K562 (cell line): ENCODE data around the gene ARHGAP18. TPM values are rescaled to one million over a fixed set of nuclear protein-coding genes. Genes with fewer than 3 reads are reported as not detected.

ENCODE experiments used
- ATAC-seq: fragments of 200-7000 bp; cut with Tn5 transposase; 3 replicates; pipeline ENCODE4 v1.9.1; 2020; ENCODE audit warnings: moderate library complexity
- BruUV-seq: library from RNA; stranded (reverse); fragments of 400-500 nt; replicated peaks from 2 replicates; lab custom pipeline; 2021; lab: Mats Ljungman, UMichigan
- CTCF ChIA-PET: fragments of 300-600 bp; formaldehyde crosslinking; extraction: SDS; loops from one replicate; lab custom pipeline; 2021; ENCODE audit warnings: low intra/inter-chr PET ratio; lab: Yijun Ruan, JAX
- POLR2A ChIA-PET: fragments of 300-600, 350-650 bp; sonication (Branson Sonifier 250); formaldehyde crosslinking; extraction: SDS; loops from one replicate; lab custom pipeline; 2021; ENCODE audit warnings: antibody characterized with exemption, inconsistent platforms; lab: Yijun Ruan, JAX
- DNase-seq, 4 experiments: peaks; one replicate each; pipeline versions ENCODE4 v3.0.0 to v3.0.0-alpha.2; 2011 to 2018; ENCODE audit warnings: low spot score in 3 of 4, mixed read lengths in 3 of 4; ENCODE audit errors: extremely low read depth in 1 of 4
- FAIRE-seq: peaks from 2 replicates; lab custom pipeline; 2011; peaks lifted over from hg19 to GRCh38; lab: Jason Lieb, UNC
- H2AFZ ChIP-seq: 2 replicates; pipeline ENCODE4 v1.6.0; 2011; ENCODE audit warnings: low read depth, low read length, control low read depth, inconsistent platforms
- H3K27ac ChIP-seq: fragments of 200-600 bp; 3 replicates; pipeline ENCODE4 v1.8.0; 2011; ENCODE audit warnings: low read depth, mild to moderate bottlenecking, control low read depth, inconsistent platforms, low read length, moderate library complexity, mixed read lengths; ENCODE audit errors: extremely low read depth
- H3K27me3 ChIP-seq, 2 experiments: fragments of 300-600 bp in 1 of 2; 2 replicates in 1 of 2; 3 replicates in 1 of 2; pipeline versions ENCODE4 v1.6.0 to v1.8.0; 2011; ENCODE audit warnings: inconsistent platforms in 2 of 2, low read length in 2 of 2, mild to moderate bottlenecking in 1 of 2, mixed read lengths in 1 of 2, moderate library complexity in 1 of 2; ENCODE audit not compliant: control insufficient read depth in 2 of 2, insufficient read depth in 2 of 2
- H3K36me3 ChIP-seq: fragments of 300-600 bp; 3 replicates; pipeline ENCODE4 v1.8.0; 2011; ENCODE audit warnings: mild to moderate bottlenecking, low read length, inconsistent platforms; ENCODE audit not compliant: control insufficient read depth, insufficient read depth
- H3K4me1 ChIP-seq, 2 experiments: fragments of 200-600 bp in 1 of 2; replicated peaks in 1 of 2; 2 replicates in 1 of 2; 3 replicates in 1 of 2; pipeline versions ENCODE4 v1.5.1 to v1.8.0; 2011; ENCODE audit warnings: inconsistent platforms in 2 of 2, low read length in 2 of 2, mild to moderate bottlenecking in 1 of 2, mixed read lengths in 1 of 2, moderate library complexity in 1 of 2; ENCODE audit not compliant: control insufficient read depth in 2 of 2, insufficient read depth in 2 of 2
- H3K4me2 ChIP-seq: 2 replicates; pipeline ENCODE4 v1.6.1; 2011; ENCODE audit warnings: low read length, control low read depth, inconsistent platforms, mixed read lengths; ENCODE audit not compliant: insufficient read depth
- H3K4me3 ChIP-seq: fragments of 200-600 bp; sonication (generic), shearing (Covaris generic); 2 replicates; pipeline ENCODE4 v1.5.1; 2016; ENCODE audit warnings: control low read depth, inconsistent platforms
- H3K79me2 ChIP-seq: fragments of 200-600 bp; 3 replicates; pipeline ENCODE4 v1.8.0; 2011; ENCODE audit warnings: low read length, inconsistent platforms; ENCODE audit not compliant: control insufficient read depth, insufficient read depth
- H3K9ac ChIP-seq, 2 experiments: 2 replicates each; pipeline versions ENCODE4 v1.6.0 to v1.6.1; 2011; ENCODE audit warnings: low read depth in 2 of 2, low read length in 2 of 2, control low read depth in 1 of 2, inconsistent platforms in 1 of 2, mild to moderate bottlenecking in 1 of 2, mixed read lengths in 1 of 2; ENCODE audit not compliant: insufficient read depth in 1 of 2
- H3K9me1 ChIP-seq: one replicate; pipeline ENCODE4 v1.6.0; 2011; ENCODE audit warnings: inconsistent platforms, mild to moderate bottlenecking, low read length, moderate library complexity; ENCODE audit not compliant: control insufficient read depth, insufficient read depth
- H3K9me3 ChIP-seq: replicated peaks from 2 replicates; pipeline ENCODE4 v1.5.1; 2011; ENCODE audit warnings: low read depth, low read length, inconsistent platforms; ENCODE audit not compliant: control insufficient read depth, insufficient read depth
- H4K20me1 ChIP-seq: replicated peaks from 2 replicates; pipeline ENCODE4 v1.6.1; 2011; ENCODE audit warnings: low read length, inconsistent platforms, mixed read lengths; ENCODE audit not compliant: control insufficient read depth, insufficient read depth
- BMI1 ChIP-seq: fragments of 150-350 bp; IDR thresholded peaks from 2 replicates; pipeline ENCODE4 v1.6.1; 2014; ENCODE audit warnings: low read length
- CREM ChIP-seq: IDR thresholded peaks from 2 replicates; pipeline ENCODE4 v1.6.1; 2014; ENCODE audit warnings: antibody characterized with exemption, low read depth
- HMBOX1 ChIP-seq: sonication (generic); IDR thresholded peaks from 2 replicates; pipeline ENCODE4 v1.6.1; 2016
- HSF4 ChIP-seq: fragments of 250-450 bp; sonication (Bioruptor Pico); IDR thresholded peaks from 2 replicates; pipeline ENCODE4 v2.1.2; 2022; ENCODE audit warnings: mild to moderate bottlenecking, moderate library complexity, borderline replicate concordance
- JUND ChIP-seq, 2 experiments: IDR thresholded peaks; 2 replicates in 1 of 2; 3 replicates in 1 of 2; pipeline ENCODE4 v1.6.1; 2011; ENCODE audit warnings: borderline replicate concordance in 2 of 2, low read depth in 2 of 2, low read length in 2 of 2, improper control_type of control experiment in 1 of 2, missing biosample characterization in 1 of 2, missing genetic modification characterization in 1 of 2, missing genetic modification reagents in 1 of 2
- NONO ChIP-seq, 2 experiments: fragments of 200-400 bp in 1 of 2; fragments of 450-650 bp in 1 of 2; formaldehyde crosslinking in 1 of 2; IDR thresholded peaks; 2 replicates each; pipeline ENCODE4 v1.6.1; 2017; ENCODE audit warnings: low read depth in 2 of 2, mild to moderate bottlenecking in 2 of 2, moderate library complexity in 2 of 2, low read length in 1 of 2
- PRPF4 ChIP-seq: fragments of 200-400 bp; formaldehyde crosslinking; IDR thresholded peaks from one replicate; pipeline ENCODE4 v1.6.1; 2017; ENCODE audit warnings: low read length, low read depth, mild to moderate bottlenecking; ENCODE audit not compliant: insufficient read depth, poor library complexity, severe bottlenecking
- RNF219 ChIP-seq: fragments of 250-450 bp; sonication (Bioruptor Pico); IDR thresholded peaks from 2 replicates; pipeline ENCODE4 v1.5.0; 2022; ENCODE audit warnings: mild to moderate bottlenecking
- ZKSCAN3 ChIP-seq: fragments of 250-450 bp; sonication (Bioruptor Pico); IDR thresholded peaks from 2 replicates; pipeline ENCODE4 v1.4.0; 2020
- WGBS: fragments of 100-300 bp; shearing (Covaris generic); methylation state at CpG from one replicate; pipeline ENCODE4 v1.1.6; 2016; ENCODE audit warnings: low coverage, mixed read lengths; ENCODE audit not compliant: insufficient coverage; ENCODE audit errors: missing lambda C conversion rate; 5-methylcytosine and 5-hydroxymethylcytosine counted together
- in situ Hi-C: fragments of 300-500 bp; cut with MboI; formaldehyde crosslinking; loops from 4 replicates; pipeline ENCODE4 v1.15.0; 2018; ENCODE audit warnings: inconsistent platforms, mixed read lengths
- intact Hi-C: fragments of 100-400 bp; cut with micrococcal nuclease; formaldehyde crosslinking; loops from 2 replicates; pipeline ENCODE4 v1.14.2; 2022
- polyA plus RNA-seq, 8 experiments: library from polyadenylated mRNA; depleted of rRNA in 4 of 8; stranded (reverse) in 5 of 8; unstranded in 3 of 8; fragments of >200 nt; fragmentation: Nextera tagmentation in 2 of 8; fragmentation: Illumina TruSeq in 1 of 8; extraction: Ambion mirVana in 2 of 8; extraction: Trizol in 1 of 8; gene quantifications; 2 replicates each; pipeline versions ENCODE4 v1.2.1 to v1.2.3, GENCODE V29; 2011 to 2014; ENCODE audit warnings: inconsistent platforms in 1 of 8, missing spikeins in 1 of 8
- total RNA-seq, 7 experiments: library from RNA; depleted of rRNA in 6 of 7; stranded (reverse); fragments of >200 nt in 6 of 7; fragmentation: Illumina TruSeq in 2 of 7; extraction: Trizol in 2 of 7; gene quantifications; 2 replicates each; pipeline versions ENCODE4 v1.2.1 to v1.2.3, GENCODE V29; 2011 to 2021; ENCODE audit warnings: low replicate concordance in 1 of 7

The ARHGAP18 gene
- total and polyA plus RNA-seq, 9 of the 15 experiments (the other 6 are each of a cell fraction or from before 2014, with no cell fraction given), result 13.3 to 29.7 (median 21.1) TPM

GRCh38 chr6:129632172-129632613 lies 77.8 kb downstream of the ARHGAP18 start:
- POLR2A ChIA-PET, result interaction anchor here (1.2 kb wide), 1 partner anchor 22 kb away, joined by 3 read pairs; no protein-coding TSS in a partner anchor
- ATAC-seq (no peak), DNase-seq (no peak), FAIRE-seq (no peak)
- CTCF ChIA-PET, result interaction anchor here (0.6 kb wide), 1 partner anchor 131 kb away, joined by 3 read pairs; no protein-coding TSS in a partner anchor
- no peaks in the 10 kb centered on the region for H3K4me1 ChIP-seq
- BruUV-seq, result no TSS peak
- H3K4me2 ChIP-seq, result no peak overlapping the region
- no peaks in the 10 kb centered on the region for H3K9me3 ChIP-seq
- no peak overlapping the region for H3K27ac ChIP-seq
- H3K27me3 ChIP-seq, result no peaks in the 10 kb centered on the region
- in situ Hi-C loops, result no loop called here
- intact Hi-C loops, result no loop called here
- H3K9me1 ChIP-seq, result no peaks in the 10 kb centered on the region
- no peak overlapping the region for H3K9ac ChIP-seq
- H2AFZ ChIP-seq, result no peak overlapping the region
- no peaks in the 10 kb centered on the region for H3K79me2 ChIP-seq
- H3K4me3 ChIP-seq, result no peak overlapping the region
- no peaks in the 10 kb centered on the region for H4K20me1 ChIP-seq
- TF ChIP-seq CREM (no peak), ZKSCAN3 (no peak), PRPF4 (no peak), JUND (IDR thresholded peaks at IDR 0.05; ENCODE audit: borderline replicate concordance, low read depth, low read length) (no peak), JUND (tag; IDR thresholded peaks at IDR 0.05; ENCODE audit: borderline replicate concordance, low read depth, low read length) (no peak), BMI1 (no peak)
- peaks cover 30% of the 10 kb centered on the region for H3K36me3 ChIP-seq

- Histone ChIP-seq H3K9ac (no peak overlapping the region), H3K4me2 (no peak overlapping the region), H3K4me3 (no peak overlapping the region), H3K9me3 (no peaks in the 10 kb centered on the region), H4K20me1 (no peaks in the 10 kb centered on the region), H3K27me3 (no peaks in the 10 kb centered on the region), H3K9me1 (no peaks in the 10 kb centered on the region), H3K79me2 (no peaks in the 10 kb centered on the region), H3K4me1 (no peaks in the 10 kb centered on the region), H2AFZ (no peak overlapping the region), H3K27ac (no peak overlapping the region), H3K36me3 (peaks cover 26% of the 10 kb centered on the region)
- DNase-seq (no peak), FAIRE-seq (no peak), ATAC-seq (no peak)
- intact Hi-C loops (no loop called here), in situ Hi-C loops (no loop called here)
- BruUV-seq, result no TSS peak
- POLR2A ChIA-PET, result no interaction called here
- TF ChIP-seq HSF4 (CRISPR knock-in tag) (no peak), HMBOX1 (no peak), RNF219 (CRISPR knock-in tag) (no peak), NONO (IDR thresholded peaks at IDR 0.05; ENCODE audit: low read depth in 2 of 2, low read length in 1 of 2) (no peak)
- CTCF ChIA-PET, result no interaction called here
- 74% methylated on average over 3 of the region's 3 CpGs for WGBS
These were observed 78.9 kb downstream of the ARHGAP18 start for GRCh38 chr6:129631070-129631469.
